ENCODE results near the gene KDM3B. TPM values are rescaled to one million over a fixed set of nuclear protein-coding genes. Genes with fewer than 3 reads are reported as not detected.

Gene KDM3B
- total RNA-seq, 1 donor from 2014 or later, result 39.1 TPM

- peak overlapping the region; percentile 96 for H3K27ac Mint-ChIP-seq (ENCODE audit: unreplicated experiment)
- no peaks in the 10 kb centered on the region for H3K9me3 Mint-ChIP-seq (ENCODE audit: low read depth)
- no peak for TF ChIP-seq CTCF (IDR thresholded peaks at IDR 0.05)
- peaks cover 34% of the 10 kb centered on the region for H3K4me1 Mint-ChIP-seq (ENCODE audit: low read depth)
- peak; percentile 55 for DNase-seq (ENCODE audit: low spot score)
- peaks cover 17% of the 10 kb centered on the region for H3K36me3 Mint-ChIP-seq (ENCODE audit: low read depth)
- H3K4me3 Mint-ChIP-seq (ENCODE audit: unreplicated experiment), result peak overlapping the region; percentile 79
- H3K27me3 Mint-ChIP-seq (ENCODE audit: low read depth), result peaks cover 3% of the 10 kb centered on the region
Observed at GRCh38 chr5:138463419-138464007, 111.0 kb downstream of the KDM3B start.

- peak overlapping the region; percentile 96 for H3K27ac Mint-ChIP-seq (ENCODE audit: unreplicated experiment)
- no peaks in the 10 kb centered on the region for H3K9me3 Mint-ChIP-seq (ENCODE audit: low read depth)
- peak overlapping the region; percentile 79 for H3K4me3 Mint-ChIP-seq (ENCODE audit: unreplicated experiment)
- TF ChIP-seq CTCF (IDR thresholded peaks at IDR 0.05), result peak; percentile 96
- H3K4me1 Mint-ChIP-seq (ENCODE audit: low read depth), result peaks cover 37% of the 10 kb centered on the region
- peak; percentile 97 for DNase-seq (ENCODE audit: low spot score)
- H3K36me3 Mint-ChIP-seq (ENCODE audit: low read depth), result peaks cover 19% of the 10 kb centered on the region
- no peaks in the 10 kb centered on the region for H3K27me3 Mint-ChIP-seq (ENCODE audit: low read depth)
Observed at GRCh38 chr5:138464008-138464387, 111.5 kb downstream of the KDM3B start.

GRCh38 chr5:138464388-138465260 lies 112.1 kb downstream of the KDM3B start:
- Mint-ChIP-seq H3K27ac (ENCODE audit: unreplicated experiment) (peak overlapping the region; percentile 96), H3K9me3 (ENCODE audit: low read depth) (no peaks in the 10 kb centered on the region), H3K4me1 (ENCODE audit: low read depth) (peaks cover 37% of the 10 kb centered on the region), H3K36me3 (ENCODE audit: low read depth) (peaks cover 19% of the 10 kb centered on the region), H3K4me3 (ENCODE audit: unreplicated experiment) (peak overlapping the region; percentile 79), H3K27me3 (ENCODE audit: low read depth) (no peaks in the 10 kb centered on the region)
- TF ChIP-seq CTCF (IDR thresholded peaks at IDR 0.05), result peak; percentile 80
- DNase-seq (ENCODE audit: low spot score), result peak; percentile 98

- TF ChIP-seq CTCF (IDR thresholded peaks at IDR 0.05), result no peak
- H3K9me3 Mint-ChIP-seq (ENCODE audit: low read depth), result no peaks in the 10 kb centered on the region
- peaks cover 19% of the 10 kb centered on the region for H3K36me3 Mint-ChIP-seq (ENCODE audit: low read depth)
- peak; percentile 96 for DNase-seq (ENCODE audit: low spot score)
- no peaks in the 10 kb centered on the region for H3K27me3 Mint-ChIP-seq (ENCODE audit: low read depth)
- peak within 1 kb of the TSS; percentile 79 for H3K4me3 Mint-ChIP-seq (ENCODE audit: unreplicated experiment)
- H3K4me1 Mint-ChIP-seq (ENCODE audit: low read depth), result peaks cover 37% of the 10 kb centered on the region
- H3K27ac Mint-ChIP-seq (ENCODE audit: unreplicated experiment), result peak within 1 kb of the TSS; percentile 96
Observed at GRCh38 chr5:138465261-138466124, 113.0 kb downstream of the KDM3B start, which contains the start of gene EGR1. Gene EGR1, plus strand, starts transcription at chr5:138465479. Its CDS starts 283 bp downstream, at chr5:138465762.
